Measurements from ENCODE around the gene BICRAL. TPM values are rescaled to one million over a fixed set of nuclear protein-coding genes. Genes with fewer than 3 reads are reported as not detected.

The BICRAL gene
- total and polyA plus RNA-seq, 9 of the 15 experiments (the other 6 are each of a cell fraction or from before 2014, with no cell fraction given) = 1.2 to 11.9 (median 5.6) TPM

DNA sequence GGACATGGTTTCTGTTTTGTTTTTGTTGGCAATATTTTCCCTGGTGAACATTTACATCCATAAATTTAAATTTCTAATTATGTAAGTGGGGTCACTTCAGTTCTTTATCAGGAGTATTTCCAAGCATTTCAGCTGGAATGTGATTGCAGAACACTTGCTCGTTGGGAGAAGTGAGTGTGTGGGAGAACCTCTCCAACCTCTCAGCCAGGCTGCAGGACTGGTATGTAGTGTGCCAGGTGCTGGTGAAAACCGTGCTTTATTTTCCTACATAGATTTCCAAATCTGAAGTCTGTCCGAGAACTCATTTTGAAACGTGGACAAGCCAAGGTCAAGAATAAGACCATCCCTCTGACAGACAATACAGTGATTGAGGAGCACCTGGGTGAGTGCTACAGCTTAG lies 103.8 kb downstream of the BICRAL start (continued):
- TF ChIP-seq FIP1L1 (IDR thresholded peaks at IDR 0.05; ENCODE audit: low read depth, low read length, poor library complexity, severe bottlenecking) (no peak), ZNF282 (CRISPR knock-in tag; IDR thresholded peaks at IDR 0.05) (no peak), ZNF717 (CRISPR knock-in tag; IDR thresholded peaks at IDR 0.05) (no peak), NFIX (CRISPR knock-in tag; IDR thresholded peaks at IDR 0.05; ENCODE audit: low read depth) (no peak), MEIS2 (IDR thresholded peaks at IDR 0.05; ENCODE audit: partially characterized antibody) (no peak), HDAC1 (IDR thresholded peaks at IDR 0.05) (no peak), PRPF4 (IDR thresholded peaks at IDR 0.05; ENCODE audit: insufficient read depth, low read depth, low read length, poor library complexity, severe bottlenecking) (no peak), THRAP3 (IDR thresholded peaks at IDR 0.05; ENCODE audit: borderline replicate concordance) (no peak)
- TF ChIP-seq, protein P1, sequence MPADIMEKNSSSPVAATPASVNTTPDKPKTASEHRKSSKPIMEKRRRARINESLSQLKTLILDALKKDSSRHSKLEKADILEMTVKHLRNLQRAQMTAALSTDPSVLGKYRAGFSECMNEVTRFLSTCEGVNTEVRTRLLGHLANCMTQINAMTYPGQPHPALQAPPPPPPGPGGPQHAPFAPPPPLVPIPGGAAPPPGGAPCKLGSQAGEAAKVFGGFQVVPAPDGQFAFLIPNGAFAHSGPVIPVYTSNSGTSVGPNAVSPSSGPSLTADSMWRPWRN (IDR thresholded peaks at IDR 0.05; ENCODE audit: low read depth) = no peak
- TF ChIP-seq, protein P2, sequence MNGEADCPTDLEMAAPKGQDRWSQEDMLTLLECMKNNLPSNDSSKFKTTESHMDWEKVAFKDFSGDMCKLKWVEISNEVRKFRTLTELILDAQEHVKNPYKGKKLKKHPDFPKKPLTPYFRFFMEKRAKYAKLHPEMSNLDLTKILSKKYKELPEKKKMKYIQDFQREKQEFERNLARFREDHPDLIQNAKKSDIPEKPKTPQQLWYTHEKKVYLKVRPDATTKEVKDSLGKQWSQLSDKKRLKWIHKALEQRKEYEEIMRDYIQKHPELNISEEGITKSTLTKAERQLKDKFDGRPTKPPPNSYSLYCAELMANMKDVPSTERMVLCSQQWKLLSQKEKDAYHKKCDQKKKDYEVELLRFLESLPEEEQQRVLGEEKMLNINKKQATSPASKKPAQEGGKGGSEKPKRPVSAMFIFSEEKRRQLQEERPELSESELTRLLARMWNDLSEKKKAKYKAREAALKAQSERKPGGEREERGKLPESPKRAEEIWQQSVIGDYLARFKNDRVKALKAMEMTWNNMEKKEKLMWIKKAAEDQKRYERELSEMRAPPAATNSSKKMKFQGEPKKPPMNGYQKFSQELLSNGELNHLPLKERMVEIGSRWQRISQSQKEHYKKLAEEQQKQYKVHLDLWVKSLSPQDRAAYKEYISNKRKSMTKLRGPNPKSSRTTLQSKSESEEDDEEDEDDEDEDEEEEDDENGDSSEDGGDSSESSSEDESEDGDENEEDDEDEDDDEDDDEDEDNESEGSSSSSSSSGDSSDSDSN (IDR thresholded peaks at IDR 0.05; ENCODE audit: borderline replicate concordance in 1 of 2, low read depth in 2 of 2, low read length in 2 of 2) = no peak
- TF ChIP-seq, protein P3, sequence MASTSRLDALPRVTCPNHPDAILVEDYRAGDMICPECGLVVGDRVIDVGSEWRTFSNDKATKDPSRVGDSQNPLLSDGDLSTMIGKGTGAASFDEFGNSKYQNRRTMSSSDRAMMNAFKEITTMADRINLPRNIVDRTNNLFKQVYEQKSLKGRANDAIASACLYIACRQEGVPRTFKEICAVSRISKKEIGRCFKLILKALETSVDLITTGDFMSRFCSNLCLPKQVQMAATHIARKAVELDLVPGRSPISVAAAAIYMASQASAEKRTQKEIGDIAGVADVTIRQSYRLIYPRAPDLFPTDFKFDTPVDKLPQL (IDR thresholded peaks at IDR 0.05; ENCODE audit: extremely low read depth, insufficient read length) = no peak

All from K562 (cell line).